ENCODE results near the gene BCAS4.
"Not testable (repeated sequence)": the region's sequence is repeated elsewhere in the genome, so short reads cannot be mapped to it uniquely, and the experiment has no call there.

The BCAS4 gene

DNA sequence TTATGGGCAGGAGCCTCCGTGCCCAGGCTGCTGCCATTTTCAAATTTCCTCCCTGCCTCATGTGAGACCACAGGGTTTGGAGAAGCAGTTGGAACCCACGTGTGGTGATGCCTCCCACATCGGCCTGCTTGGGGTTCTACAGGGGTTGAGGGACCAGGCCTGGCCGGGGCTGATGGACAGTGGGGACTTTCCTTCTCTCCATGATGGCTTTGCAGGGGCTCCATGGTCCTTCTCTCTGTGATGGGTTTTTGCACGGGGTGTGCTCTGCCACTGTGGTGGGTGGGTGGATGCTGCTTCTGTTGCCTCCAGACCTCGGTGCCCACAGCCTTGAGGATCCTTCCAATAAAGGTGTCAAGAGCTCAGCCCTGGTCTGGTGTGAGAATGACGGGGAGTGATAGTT lies 82.0 kb downstream of the BCAS4 start:
- no peak for DNase-seq (ENCODE audit: low read depth)

DNA sequence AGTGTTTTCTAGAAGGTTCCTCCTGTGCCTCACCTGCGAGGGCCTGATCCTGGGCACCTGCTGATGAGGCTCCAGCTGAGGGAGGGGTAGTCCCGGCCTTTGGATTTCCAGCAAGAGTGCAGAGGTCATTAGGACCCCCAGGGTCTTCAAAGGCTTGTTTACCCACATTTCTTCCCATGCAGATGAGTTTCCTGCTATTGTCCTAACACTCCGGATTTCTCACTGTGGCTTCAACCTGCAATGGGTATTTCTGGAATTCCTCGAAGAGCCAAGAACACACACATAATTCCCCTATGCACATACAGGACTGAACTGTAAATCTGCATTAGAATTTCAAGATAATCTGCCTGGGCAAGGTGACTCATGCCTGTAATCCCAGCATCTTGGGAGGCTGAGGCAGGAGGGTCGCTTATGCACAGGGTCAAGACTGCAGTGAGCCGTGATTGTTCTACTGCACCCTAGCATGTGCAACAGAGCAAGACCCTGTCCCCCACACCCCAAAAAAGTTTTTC lies 82.4 kb downstream of the BCAS4 start:
- DNase-seq (ENCODE audit: low read depth) = no peak

DNA sequence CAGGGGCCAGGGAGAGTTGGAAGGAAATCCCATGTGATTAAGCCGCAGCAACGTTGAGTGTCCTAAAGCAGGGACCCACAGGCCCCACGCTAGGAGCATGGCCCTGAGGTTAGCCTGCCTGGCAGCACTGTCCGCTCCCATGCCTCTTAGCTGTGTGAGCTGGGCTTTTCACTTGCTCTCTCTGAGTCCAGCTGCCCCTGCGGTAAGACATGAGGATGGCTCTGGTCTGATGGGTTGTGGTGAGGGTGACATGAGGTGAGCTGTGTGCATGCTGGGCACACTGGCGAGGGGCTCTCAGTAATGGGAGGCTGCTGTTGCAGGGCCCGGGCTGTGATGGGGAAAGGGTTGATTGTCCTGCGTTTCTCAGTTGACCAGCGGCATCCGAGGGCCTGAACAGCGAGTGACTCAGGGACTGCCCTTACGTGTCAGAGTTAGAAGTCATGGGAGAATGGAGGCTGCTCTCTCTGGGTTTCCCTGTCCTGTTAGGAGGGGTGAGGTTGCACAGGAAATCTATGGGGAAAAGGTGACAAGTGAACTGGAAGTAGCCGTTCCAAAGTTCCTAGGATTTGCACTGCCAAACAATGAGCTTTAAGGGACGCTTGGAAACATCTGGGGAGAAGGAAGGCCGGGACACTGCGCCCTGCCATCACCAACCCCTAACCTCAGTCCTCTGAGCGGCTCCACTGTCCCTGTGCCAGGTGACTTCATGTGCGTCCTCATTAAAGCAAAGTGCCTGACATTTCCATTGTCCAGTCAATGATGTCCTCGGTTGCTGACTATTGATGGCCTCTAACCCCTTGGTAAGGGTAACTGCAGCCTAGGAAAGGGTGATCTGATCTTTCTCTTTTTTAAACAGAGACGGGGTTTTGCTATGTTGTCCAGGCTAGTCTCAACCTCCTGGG lies 85.0 kb downstream of the BCAS4 start:
- no peak for DNase-seq (ENCODE audit: low read depth)

DNA sequence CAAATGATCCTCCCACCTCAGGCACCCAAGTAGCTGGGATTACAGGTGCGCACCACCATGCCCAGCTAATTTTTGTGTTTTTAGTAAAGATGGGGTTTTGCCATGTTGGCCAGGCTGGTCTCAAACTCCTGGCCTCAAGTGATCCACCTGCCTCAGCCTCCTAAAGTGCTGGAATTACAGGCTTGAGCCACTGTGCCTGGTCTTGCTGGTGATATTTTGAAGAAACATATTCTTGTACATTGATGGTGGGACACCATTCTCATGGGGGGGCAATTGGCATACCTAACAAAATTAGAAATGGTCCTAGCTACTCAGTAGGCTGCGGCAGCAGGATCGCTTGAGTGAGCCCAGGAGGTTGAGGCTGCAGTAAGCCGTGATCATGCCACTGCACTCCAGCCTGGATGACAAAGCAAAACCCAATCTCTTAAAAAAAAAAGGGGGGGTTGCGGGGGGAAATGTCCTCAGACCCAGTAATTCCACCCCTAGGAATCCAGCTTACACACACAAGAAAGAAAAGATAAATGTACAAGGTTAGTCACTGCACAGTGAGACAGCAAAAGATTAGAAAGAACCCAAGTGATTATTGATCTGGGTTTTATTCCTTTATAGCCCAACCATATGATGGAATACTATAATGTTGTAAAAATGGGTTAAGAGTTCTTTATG lies 87.0 kb downstream of the BCAS4 start:
- not testable (repeated sequence) for DNase-seq (ENCODE audit: low read depth)

DNA sequence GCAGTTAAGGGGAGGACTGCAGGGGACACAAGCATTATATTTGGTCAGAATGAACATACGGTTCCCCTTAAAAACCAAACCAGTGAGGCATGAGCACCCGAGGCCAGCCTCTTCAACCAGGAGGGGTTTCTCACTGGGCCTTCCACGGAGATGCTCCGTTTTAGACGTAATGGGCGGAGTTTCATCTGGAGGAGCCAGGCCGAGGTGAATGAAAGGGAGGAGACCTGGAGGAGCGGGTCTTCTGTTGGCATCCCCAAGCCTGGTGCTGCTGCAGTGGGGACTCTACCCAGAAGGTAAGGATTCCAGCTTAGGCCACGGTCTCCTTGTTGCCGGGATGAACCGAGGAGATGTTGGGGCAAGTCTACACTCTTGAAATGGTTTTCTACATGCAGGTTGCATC lies 89.0 kb downstream of the BCAS4 start:
- DNase-seq (ENCODE audit: low read depth) = no peak

DNA sequence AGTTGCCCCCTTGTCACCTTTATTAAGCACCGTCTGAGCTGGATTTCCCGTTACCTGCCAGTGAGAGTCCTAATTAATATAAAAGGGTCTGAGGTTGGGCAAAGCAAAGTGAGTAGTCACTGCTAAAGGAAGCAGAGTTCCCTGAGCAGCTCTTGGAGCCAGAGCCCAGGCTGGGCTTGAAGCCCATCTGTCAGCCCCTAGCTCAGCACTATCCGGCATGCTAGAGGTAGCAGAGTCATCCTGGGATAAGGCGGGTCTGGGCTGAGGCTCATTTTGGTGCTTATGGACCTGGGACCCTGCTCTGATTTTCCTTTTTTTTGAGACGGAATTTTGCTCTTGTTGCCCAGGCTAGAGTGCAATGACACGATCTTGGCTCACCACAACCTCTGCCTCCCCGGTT lies 90.2 kb downstream of the BCAS4 start:
- DNase-seq (ENCODE audit: low read depth) = no peak

DNA sequence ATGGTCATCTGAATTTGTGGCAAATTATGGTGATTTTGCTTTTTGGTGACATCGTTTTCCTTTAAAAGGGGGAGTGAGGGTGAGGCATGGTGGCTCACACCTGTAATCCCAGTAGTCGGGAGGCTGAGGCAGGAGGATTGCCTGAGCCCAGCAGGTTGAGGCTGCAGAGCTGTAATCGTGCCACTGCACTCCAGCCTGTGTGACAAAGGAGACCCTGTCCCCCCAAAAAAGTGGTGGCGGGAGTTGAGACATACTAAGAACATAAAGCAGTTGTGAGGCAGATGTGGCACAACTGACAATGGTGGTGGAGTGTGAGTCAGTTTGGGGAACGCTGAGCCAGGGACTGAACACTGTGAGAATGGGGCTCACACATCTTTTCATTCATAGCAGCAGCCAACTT lies 90.9 kb downstream of the BCAS4 start:
- no peak for DNase-seq (ENCODE audit: low read depth)

DNA sequence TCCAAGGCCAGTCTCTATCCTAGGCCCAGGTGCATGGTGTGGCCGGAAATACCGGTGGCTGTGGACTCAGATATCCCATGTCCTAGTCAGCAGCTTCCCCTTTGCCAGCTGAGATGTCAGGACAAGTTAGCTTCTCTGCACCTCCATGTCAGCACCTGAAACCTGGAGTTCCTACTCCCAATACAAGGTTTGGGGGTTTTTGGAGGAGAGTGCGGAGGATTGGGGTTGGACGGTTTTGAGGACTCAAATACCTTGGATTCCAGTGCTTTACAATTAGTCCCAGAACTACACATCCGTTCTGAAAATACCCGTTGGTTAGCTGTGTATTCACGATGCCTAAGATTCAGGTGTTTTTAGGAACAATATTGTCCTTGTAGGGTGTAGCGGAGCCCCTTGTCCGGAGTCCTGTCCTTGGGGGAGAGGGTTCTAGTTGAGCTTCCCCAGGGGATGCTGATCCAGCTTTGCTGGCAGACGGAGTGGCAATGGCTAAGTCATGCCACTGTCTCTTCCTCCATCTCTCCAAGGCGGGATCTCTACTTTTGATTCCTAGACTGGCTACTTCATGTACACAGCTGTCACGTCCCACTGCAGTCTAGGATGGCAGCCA lies 91.4 kb downstream of the BCAS4 start:
- DNase-seq (ENCODE audit: low read depth) = no peak

DNA sequence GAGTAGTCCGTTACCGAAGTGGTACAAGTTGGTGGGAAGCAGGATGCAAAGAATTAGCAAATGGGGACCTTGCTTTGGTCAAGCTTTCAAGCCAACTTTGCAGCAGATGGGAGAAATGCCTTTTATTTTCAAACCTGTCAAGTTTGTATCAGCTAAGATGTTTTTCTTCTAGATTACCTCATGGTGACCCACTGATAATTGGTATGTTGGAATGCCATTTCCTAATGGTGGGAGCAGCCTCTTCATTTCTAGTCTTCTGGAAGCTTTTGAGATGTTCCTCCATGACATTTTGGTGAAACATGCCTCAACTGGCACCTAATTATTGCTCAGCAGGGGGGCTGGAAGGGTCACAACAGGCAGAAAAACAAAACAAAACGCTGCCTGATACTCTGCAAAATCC lies 92.7 kb downstream of the BCAS4 start:
- DNase-seq (ENCODE audit: low read depth) = no peak

DNA sequence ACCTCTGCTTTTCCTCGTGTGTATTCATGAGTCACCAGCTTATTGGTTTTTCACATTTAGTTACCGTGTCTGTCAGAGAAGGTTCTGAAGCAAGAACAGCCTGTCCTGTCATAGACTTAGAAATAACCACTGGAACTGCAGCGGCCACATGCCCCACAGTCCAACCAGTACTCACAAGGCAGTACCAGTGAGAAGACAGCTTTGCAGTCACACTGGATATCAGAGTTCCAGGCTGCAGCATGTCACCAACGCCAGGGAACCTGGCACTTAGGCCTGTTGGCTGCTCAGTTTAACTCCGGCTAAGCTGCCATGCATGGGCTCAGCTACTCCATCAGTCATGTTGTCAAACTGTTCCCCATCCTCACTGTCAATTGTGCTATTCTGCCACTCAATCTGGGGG lies 96.3 kb downstream of the BCAS4 start:
- DNase-seq (ENCODE audit: low read depth) = no peak

DNA sequence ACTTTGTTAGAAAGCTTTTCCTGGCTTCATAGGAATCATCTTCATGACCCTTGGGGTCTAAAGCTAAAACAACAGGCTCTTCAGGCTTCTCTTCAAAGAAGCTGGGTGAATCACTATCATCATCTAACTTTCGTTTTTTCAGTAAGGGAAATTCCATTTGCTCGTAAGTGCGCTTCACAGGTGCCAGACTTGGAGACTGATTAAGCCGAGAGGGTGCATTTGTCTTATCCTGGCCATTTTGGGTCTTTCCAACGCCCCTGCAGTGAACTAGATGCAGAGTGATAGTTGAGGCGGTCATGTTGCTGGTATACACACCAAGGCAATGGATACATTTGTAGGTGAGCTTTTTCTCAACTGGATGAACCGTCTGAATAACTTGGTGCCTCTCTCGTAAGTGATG lies 97.5 kb downstream of the BCAS4 start:
- no peak for DNase-seq (ENCODE audit: low read depth)

DNA sequence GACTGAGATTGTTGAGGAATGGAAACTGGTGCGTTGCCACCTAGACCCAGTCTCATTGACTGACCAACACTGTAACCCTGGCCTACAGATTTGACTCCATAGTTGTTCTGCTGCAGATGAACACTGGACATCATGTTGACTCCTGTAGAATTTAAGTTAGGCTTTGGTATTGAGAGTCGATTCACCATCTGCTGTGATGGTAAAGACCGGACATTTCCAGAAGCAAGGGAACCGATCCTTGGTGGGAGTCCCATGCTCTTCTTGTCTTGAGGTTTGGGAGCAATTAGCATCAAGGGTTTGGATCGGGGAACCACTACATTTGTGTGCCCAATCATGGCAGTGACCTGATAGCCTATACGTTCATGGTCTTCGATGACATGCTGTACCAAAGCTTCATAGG lies 98.8 kb downstream of the BCAS4 start:
- no peak for DNase-seq (ENCODE audit: low read depth)

DNA sequence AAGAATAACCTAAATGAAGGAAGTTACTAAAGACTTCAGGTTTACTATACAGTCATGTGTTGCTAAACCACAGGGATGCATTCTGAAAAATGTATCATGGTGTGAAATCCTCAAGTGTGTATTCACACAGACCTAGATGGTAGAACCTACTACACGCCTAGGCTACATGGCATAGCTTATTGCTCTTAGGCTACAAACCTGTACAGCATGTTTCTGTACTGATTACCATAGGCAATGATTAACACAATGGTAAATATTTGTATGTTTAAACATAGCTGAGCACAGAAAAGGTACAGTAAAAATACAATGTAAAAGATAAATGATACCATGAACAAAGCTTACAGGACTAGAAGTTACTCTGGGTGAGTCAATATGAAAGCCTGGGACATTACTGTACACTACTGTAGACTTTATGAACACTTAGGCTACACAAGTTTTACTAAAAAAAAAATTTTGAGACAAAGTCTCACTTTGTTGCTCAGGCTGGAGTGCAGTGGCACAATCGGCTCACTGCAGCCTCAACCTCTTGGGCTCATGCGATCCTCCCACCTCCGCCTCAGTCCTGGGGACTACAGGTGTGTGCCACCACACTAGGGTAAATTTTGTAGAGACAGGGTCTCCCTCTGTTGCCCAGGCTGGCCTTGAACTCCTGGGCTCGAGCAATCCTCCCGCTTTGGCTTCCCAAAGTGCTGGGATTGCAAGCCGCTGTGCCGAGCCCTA lies 100.4 kb downstream of the BCAS4 start:
- DNase-seq (ENCODE audit: low read depth) = no peak

DNA sequence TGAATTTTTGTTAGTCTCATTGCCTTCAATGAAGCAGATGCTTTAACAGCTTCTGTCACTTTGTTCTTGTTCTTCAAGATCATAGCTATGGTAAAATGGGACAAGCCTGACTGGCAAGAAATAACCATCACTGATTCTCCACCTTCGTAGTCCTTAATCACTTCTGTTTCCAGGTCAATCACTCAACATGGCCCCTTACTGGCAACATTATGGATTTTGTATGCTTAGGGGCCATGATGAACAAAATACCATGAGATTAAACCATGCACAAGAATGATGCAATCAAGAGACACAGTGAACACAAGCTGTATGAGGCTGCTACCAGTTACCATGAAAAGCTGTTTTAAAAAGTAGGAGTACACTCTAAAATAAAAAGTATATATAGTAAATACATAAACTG lies 103.6 kb downstream of the BCAS4 start:
- DNase-seq (ENCODE audit: low read depth) = no peak

DNA sequence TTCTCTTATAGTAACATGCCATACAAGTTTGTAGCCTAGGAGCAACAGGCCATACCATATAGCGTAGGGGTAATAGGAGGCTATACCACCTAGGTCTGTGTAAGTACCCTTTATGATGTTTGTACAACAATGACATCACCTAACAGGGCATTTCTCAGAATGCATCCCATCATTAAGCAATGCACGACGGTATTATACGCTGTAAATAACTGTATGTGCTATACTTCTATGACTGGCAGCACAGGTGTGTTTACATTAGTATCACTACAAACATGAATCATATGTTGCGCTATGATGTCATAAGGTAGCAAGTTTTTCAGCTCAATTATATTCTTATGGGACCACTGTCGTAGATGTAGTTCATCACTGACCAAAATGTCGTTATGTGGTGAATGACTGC lies 105.4 kb downstream of the BCAS4 start:
- DNase-seq (ENCODE audit: low read depth) = no peak

DNA sequence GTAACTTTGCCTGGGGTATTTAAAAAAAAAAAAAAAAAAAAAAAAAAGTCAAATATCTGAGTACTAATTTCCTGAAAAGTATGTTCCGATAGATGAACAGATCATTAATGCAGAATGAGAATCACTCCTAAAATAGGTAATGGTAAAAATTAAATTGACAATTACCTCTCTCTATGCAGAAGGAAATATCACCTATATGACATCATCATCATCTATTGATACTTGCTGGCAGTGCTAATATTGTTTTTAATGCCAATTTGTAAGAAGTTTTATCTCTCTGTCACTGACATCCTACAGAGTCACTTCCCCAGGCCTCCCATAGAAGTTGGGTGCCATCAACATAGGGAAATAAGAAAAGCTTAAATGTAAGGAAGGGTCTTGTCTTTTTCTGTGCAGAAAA lies 106.4 kb downstream of the BCAS4 start:
- DNase-seq (ENCODE audit: low read depth) = no peak

DNA sequence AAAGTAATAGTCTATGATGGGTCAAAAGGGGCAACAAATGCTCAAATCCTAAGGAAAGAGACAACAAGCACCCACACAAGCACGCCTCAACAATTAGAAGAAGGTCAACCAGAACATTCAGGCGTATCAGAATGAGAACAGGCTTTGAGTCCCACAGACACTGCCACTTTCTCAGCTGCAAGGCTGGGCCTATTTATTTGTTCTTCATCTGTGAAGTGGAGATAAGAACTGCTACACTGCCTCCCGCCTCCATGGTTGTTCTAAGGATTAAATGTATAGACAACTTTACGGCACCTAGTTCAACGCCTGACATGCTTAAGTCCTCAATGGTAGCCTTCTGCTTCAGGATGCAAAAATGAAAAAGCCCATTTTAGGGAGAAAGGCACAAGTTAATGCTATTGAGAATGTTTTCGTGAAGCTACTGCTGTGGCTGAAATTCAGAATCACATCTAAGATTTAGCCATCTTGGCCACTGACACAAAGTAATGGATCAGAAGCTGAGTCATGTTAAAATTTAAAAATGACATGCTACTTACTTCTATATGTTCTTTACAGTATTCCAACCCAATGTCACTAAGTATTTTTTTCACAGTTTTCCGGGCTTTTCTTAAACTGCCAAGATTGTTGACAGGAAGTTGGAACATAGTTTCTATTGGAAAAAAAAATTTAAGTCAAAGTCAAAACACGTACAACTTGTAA lies 108.6 kb downstream of the BCAS4 start:
- DNase-seq (ENCODE audit: low read depth) = no peak

DNA sequence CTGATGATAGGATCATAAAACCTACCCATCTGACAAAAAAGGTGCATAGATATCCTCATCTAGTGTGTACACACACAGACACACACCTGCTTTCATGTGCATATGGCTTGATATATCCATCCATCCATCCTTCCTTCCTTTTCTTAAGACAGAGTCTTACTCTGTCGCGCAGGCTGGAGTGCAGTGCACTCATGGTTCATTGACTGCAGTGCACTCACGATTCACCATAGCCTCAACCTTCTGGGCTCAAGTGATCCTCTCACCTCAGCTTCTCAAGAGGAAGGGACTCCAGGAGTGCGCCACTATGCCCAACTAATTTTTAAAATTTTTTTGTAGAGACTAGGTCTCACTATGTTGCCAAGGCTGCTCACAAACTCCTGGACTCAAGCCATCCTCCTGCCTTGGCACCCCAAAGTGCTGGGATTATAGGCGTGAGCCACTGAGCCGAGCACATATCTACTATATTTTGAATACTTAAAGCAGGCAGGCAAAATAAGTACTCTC lies 109.3 kb downstream of the BCAS4 start:
- no peak for DNase-seq (ENCODE audit: low read depth)

DNA sequence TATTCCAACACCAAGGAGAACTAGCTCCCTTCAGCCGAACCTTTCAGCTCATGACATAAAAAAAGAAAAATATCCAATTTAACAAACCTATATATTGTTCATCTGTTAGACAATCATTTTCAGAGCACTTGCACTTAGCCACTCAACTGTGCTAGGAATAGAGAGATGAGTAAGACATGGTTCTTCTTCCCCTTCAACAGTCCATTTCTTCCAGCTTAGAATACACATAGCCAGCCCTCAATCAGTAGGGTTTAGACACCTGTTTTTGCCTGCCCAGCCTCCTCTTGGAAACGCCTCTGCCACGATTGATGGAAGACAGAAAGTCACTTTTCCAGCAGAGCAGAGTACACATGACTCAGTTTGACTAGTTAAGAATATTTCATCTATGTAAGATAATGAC lies 114.6 kb downstream of the BCAS4 start:
- DNase-seq (ENCODE audit: low read depth) = no peak

DNA sequence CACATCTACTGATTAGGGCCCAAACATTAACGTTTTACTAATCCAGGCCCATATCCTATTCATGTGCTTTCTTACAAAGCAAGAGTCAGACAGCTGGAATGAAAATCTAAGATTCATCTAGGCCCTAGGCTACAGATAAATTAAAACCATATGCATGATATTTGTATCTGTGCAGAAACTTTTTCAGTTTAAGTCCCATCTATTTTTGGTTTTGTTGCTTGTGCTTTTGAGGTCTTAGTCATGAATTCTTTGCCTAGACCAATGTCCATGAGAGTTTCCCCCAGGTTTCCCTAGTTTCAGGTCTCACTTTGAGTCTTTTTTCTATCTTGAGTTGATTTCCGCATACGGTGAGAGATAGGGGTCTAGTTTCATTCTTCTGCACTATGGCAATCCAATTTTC lies 116.2 kb downstream of the BCAS4 start:
- DNase-seq (ENCODE audit: low read depth) = no peak

DNA sequence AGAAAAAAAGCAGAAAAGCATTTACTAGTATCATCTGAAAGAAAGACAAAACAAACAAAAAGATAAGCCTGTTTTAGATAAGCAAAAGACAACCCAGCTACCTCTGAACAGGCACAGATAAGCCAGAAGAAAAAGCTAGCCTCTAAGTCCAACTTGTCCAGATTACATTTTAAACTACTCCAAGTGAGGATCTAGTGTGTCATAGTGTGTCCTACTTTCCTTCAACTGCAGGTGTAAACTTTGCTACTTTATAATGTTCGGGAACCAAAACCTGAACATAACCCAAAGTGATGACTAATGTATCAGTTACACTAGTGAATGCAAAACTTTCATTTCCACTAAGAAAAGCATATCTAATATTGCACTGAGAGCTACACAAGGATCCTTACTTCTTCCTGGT lies 116.9 kb downstream of the BCAS4 start:
- DNase-seq (ENCODE audit: low read depth) = no peak

Data from activated gamma-delta T cell treated with anti-CD3 and anti-CD28 coated beads, Interleukin-2, amount 50 U/mL, for 16 hours (primary cell).